ENCODE data around the gene ACHE.
"Not testable (repeated sequence)": the region's sequence is repeated elsewhere in the genome, so short reads cannot be mapped to it uniquely, and the experiment has no call there.

Gene ACHE

GRCh38 chr7:100895701-100895955 is at the start of gene ACHE:
Gene ACHE (minus strand): TSS chr7:100895888. CDS start chr7:100894232, 1,656 bp downstream.
- no peak for DNase-seq (ENCODE audit: low spot score)

- DNase-seq (ENCODE audit: low spot score), result no peak
These were observed 48.5 kb upstream of the ACHE start for GRCh38 chr7:100944138-100944537.

GRCh38 chr7:100943693-100944092 is 48.0 kb upstream of the ACHE start:
- no peak for DNase-seq (ENCODE audit: low spot score)

- no peak for DNase-seq (ENCODE audit: low spot score)
These were observed 46.5 kb upstream of the ACHE start for GRCh38 chr7:100942045-100942774.

GRCh38 chr7:100936167-100936566 is 40.5 kb upstream of the ACHE start:
- DNase-seq (ENCODE audit: low spot score), result not testable (repeated sequence)

- DNase-seq (ENCODE audit: low spot score), result not testable (repeated sequence)
These were observed 39.7 kb upstream of the ACHE start for GRCh38 chr7:100935381-100935780.

GRCh38 chr7:100933734-100934133 is 38.0 kb upstream of the ACHE start:
- no peak for DNase-seq (ENCODE audit: low spot score)

GRCh38 chr7:100929808-100930174 is 34.1 kb upstream of the ACHE start:
- DNase-seq (ENCODE audit: low spot score), result no peak

GRCh38 chr7:100923616-100924015 is 27.9 kb upstream of the ACHE start:
- DNase-seq (ENCODE audit: low spot score), result not testable (repeated sequence)

- no peak for DNase-seq (ENCODE audit: low spot score)
These were observed 25.4 kb upstream of the ACHE start for GRCh38 chr7:100921039-100921438.

- DNase-seq (ENCODE audit: low spot score), result not testable (repeated sequence)
These were observed 24.2 kb upstream of the ACHE start for GRCh38 chr7:100919779-100920437.

GRCh38 chr7:100919335-100919734 is 23.6 kb upstream of the ACHE start:
- DNase-seq (ENCODE audit: low spot score), result not testable (repeated sequence)

GRCh38 chr7:100914879-100915447 is 19.3 kb upstream of the ACHE start:
- DNase-seq (ENCODE audit: low spot score), result no peak

- DNase-seq (ENCODE audit: low spot score), result no peak
These were observed 18.7 kb upstream of the ACHE start for GRCh38 chr7:100914208-100914878.

- DNase-seq (ENCODE audit: low spot score), result no peak
These were observed 15.8 kb upstream of the ACHE start for GRCh38 chr7:100911484-100911883.

GRCh38 chr7:100910443-100910842 is 14.8 kb upstream of the ACHE start:
- DNase-seq (ENCODE audit: low spot score), result not testable (repeated sequence)

- no peak for DNase-seq (ENCODE audit: low spot score)
These were observed 12.8 kb upstream of the ACHE start for GRCh38 chr7:100908512-100908911.

GRCh38 chr7:100902638-100903037 is 7.0 kb upstream of the ACHE start:
- DNase-seq (ENCODE audit: low spot score), result peak; percentile 1

- peak; percentile 2 for DNase-seq (ENCODE audit: low spot score)
These were observed 6.2 kb upstream of the ACHE start for GRCh38 chr7:100901921-100902332.

GRCh38 chr7:100900978-100901377 is 5.3 kb upstream of the ACHE start:
- DNase-seq (ENCODE audit: low spot score), result no peak

- DNase-seq (ENCODE audit: low spot score), result no peak
These were observed 3.7 kb upstream of the ACHE start for GRCh38 chr7:100899432-100899831.

- no peak for DNase-seq (ENCODE audit: low spot score)
These were observed 2.2 kb upstream of the ACHE start for GRCh38 chr7:100897772-100898454.
